ENCODE data around the gene TAOK3.

- TF ChIP-seq CTCF (IDR thresholded peaks at IDR 0.05) = no peak
- no peak for TF ChIP-seq EZH2 (IDR thresholded peaks at IDR 0.05; ENCODE audit: borderline replicate concordance, insufficient read depth, low read depth, low read length, poor library complexity, severe bottlenecking)
Measured at GRCh38 chr12:118189741-118190191, 182.9 kb downstream of the TAOK3 start.

Measured in B cell (primary cell).